ENCODE measurements around the gene RAB34. TPM values are rescaled to one million over a fixed set of nuclear protein-coding genes. Genes with fewer than 3 reads are reported as not detected.
"Not testable (repeated sequence)": the region's sequence is repeated elsewhere in the genome, so short reads cannot be mapped to it uniquely, and the experiment has no call there.

RAB34 gene
- total and polyA plus RNA-seq, 7 donors = 16.6 to 205 (median 146) TPM

GRCh38 chr17:28737316-28737715 is 19.6 kb upstream of the RAB34 start:
- Histone ChIP-seq H3K9me3 (no peaks in the 10 kb centered on the region), H3K27ac (no peak overlapping the region), H3K36me3 (no peaks in the 10 kb centered on the region), H3K4me1 (no peaks in the 10 kb centered on the region), H3K4me3 (no peak overlapping the region), H3K27me3 (no peaks in the 10 kb centered on the region)
- TF ChIP-seq EP300 (IDR thresholded peaks at IDR 0.05) (no peak), POLR2AphosphoS5 (IDR thresholded peaks at IDR 0.05) (no peak), POLR2A (IDR thresholded peaks at IDR 0.05) (no peak), CTCF (IDR thresholded peaks at IDR 0.05) (no peak)
- intact Hi-C loops (cut with DNase I) = no loop called here
- WGBS, 2 donors = 96 to 98% methylated on average over 12 of the region's 12 CpGs
- no peak for DNase-seq

DNA sequence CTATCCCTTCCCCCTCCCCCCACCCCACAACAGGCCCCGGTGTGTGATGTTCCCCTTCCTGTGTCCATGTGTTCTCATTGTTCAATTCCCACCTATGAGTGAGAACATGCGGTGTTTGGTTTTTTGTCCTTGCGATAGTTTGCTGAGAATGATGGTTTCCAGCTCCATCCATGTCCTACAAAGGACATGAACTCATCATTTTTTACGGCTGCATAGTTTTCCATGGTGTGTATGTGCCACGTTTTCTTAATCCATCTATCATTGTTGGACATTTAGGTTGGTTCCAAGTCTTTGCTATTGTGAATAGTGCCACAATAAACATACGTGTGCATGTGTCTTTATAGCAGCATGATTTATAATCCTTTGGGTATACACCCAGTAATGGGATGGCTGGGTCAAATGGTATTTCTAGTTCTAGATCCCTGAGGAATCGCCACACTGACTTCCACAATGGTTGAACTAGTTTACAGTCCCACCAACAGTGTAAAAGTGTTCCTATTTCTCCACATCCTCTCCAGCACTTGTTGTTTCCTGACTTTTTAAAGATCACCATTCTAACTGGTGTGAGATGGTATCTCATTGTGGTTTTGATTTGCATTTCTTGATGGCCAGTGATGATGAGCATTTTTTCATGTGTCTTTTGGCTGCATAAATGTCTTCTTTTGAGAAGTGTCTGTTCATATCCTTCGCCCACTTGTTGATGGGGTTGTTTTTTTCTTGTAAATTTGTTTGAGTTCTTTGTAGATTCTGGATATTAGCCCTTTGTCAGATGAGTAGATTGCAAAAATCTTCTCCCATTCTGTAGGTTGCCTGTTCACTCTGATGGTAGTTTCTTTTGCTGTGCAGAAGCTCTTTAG is 18.5 kb upstream of the RAB34 start:
- H3K4me3 ChIP-seq; H3K27ac ChIP-seq; H3K36me3 ChIP-seq; H3K4me1 ChIP-seq; H3K27me3 ChIP-seq; DNase-seq; intact Hi-C loops (cut with DNase I); H3K9me3 ChIP-seq: not testable (repeated sequence)
- WGBS, 2 donors = 92 to 95% methylated on average over 5 of the region's 8 CpGs

DNA sequence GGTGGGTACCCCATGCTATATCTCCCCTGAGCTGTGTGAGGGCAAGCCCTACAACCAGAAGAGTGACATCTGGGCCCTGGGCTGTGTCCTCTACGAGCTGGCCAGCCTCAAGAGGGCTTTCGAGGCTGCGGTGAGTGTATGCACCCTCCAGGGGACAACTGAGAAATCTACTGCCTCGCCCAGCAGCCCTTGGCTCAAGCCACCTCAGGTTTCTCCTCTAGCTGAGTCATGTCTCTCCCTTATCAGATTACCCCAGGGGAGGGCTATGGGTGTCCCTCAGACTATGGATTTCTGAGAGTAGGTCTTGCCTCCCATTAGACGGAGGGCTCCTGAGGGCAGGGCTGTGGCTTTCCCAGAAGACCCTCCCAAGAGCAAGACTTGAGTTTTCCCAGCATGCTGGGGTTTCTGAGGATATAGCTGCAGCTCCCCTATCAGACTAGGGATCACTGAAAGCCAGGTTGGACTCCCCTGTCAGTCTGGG is 17.6 kb upstream of the RAB34 start:
- Histone ChIP-seq H3K27me3 (no peaks in the 10 kb centered on the region), H3K4me3 (no peak overlapping the region), H3K9me3 (no peaks in the 10 kb centered on the region), H3K27ac (no peak overlapping the region), H3K36me3 (no peaks in the 10 kb centered on the region), H3K4me1 (no peaks in the 10 kb centered on the region)
- DNase-seq = no peak
- TF ChIP-seq CTCF (IDR thresholded peaks at IDR 0.05) = no peak
- no peak for TF ChIP-seq EP300 (IDR thresholded peaks at IDR 0.05)
- no peak for TF ChIP-seq POLR2A (IDR thresholded peaks at IDR 0.05)
- TF ChIP-seq POLR2AphosphoS5 (IDR thresholded peaks at IDR 0.05) = no peak
- 80 to 86% methylated on average over 5 of the region's 5 CpGs for WGBS, 2 donors
- intact Hi-C loops (cut with DNase I) = no loop called here

GRCh38 chr17:28734712-28735241 is 17.1 kb upstream of the RAB34 start:
- 89 to 92% methylated on average over 10 of the region's 10 CpGs for WGBS, 2 donors
- no peak overlapping the region for H3K4me3 ChIP-seq

More at GRCh38 chr17:28734712-28735241, 17.1 kb upstream of the RAB34 start:
- Histone ChIP-seq H3K36me3 (no peaks in the 10 kb centered on the region), H3K4me1 (no peaks in the 10 kb centered on the region), H3K27me3 (no peaks in the 10 kb centered on the region), H3K27ac (no peak overlapping the region), H3K9me3 (no peaks in the 10 kb centered on the region)
- TF ChIP-seq CTCF (IDR thresholded peaks at IDR 0.05) (no peak), POLR2A (IDR thresholded peaks at IDR 0.05) (no peak), POLR2AphosphoS5 (IDR thresholded peaks at IDR 0.05) (no peak), EP300 (IDR thresholded peaks at IDR 0.05) (no peak)
- DNase-seq = no peak
- intact Hi-C loops (cut with DNase I) = no loop called here

Measured in sigmoid colon (tissue), 7 donors.